SK-N-SH (cell line): ENCODE results near the gene SLC6A16. TPM values are rescaled to one million over a fixed set of nuclear protein-coding genes. Genes with fewer than 3 reads are reported as not detected.

ENCODE experiments used
- CTCF ChIA-PET: fragments of 300-600, 350-600 bp; formaldehyde crosslinking; extraction: SDS; loops from one replicate; lab custom pipeline; 2021; lab: Yijun Ruan, JAX
- POLR2A ChIA-PET: fragments of 350-600 bp; sonication (Branson Sonifier 250); formaldehyde crosslinking; extraction: SDS; loops from one replicate; lab custom pipeline; 2020; ENCODE audit warnings: antibody characterized with exemption, inconsistent platforms; lab: Yijun Ruan, JAX
- DNase-seq: peaks from one replicate; pipeline ENCODE4 v3.0.0; 2012
- H2AFZ ChIP-seq: fragments of 200-600 bp; sonication (generic); 2 replicates; pipeline ENCODE4 v1.8.1; 2016; ENCODE audit warnings: antibody characterized with exemption, mild to moderate bottlenecking, low read depth
- H3F3A ChIP-seq: fragments of 200-600 bp; sonication (generic); replicated peaks from 2 replicates; pipeline ENCODE3; 2016; ENCODE audit warnings: antibody characterized with exemption, mild to moderate bottlenecking; ENCODE audit not compliant: insufficient read depth
- H3K27ac ChIP-seq, 2 experiments: fragments of 200-500 bp in 1 of 2; fragments of 200-600 bp in 1 of 2; sonication (Bioruptor generic) in 1 of 2; sonication (generic), shearing (Covaris generic) in 1 of 2; 2 replicates each; pipeline versions ENCODE4 v1.5.1 to v1.6.1; 2014 to 2016; ENCODE audit warnings: low read depth in 2 of 2, inconsistent platforms in 1 of 2, low read length in 1 of 2, mild to moderate bottlenecking in 1 of 2, mixed read lengths in 1 of 2
- H3K27me3 ChIP-seq: fragments of 200-600 bp; sonication (generic), shearing (Covaris generic); 2 replicates; pipeline ENCODE4 v1.6.1; 2016; ENCODE audit warnings: mixed run types; ENCODE audit not compliant: insufficient read depth
- H3K36me3 ChIP-seq, 2 experiments: fragments of 200-500 bp in 1 of 2; fragments of 200-600 bp in 1 of 2; sonication (Bioruptor generic) in 1 of 2; sonication (generic) in 1 of 2; replicated peaks in 1 of 2; 2 replicates each; pipeline versions ENCODE3 to v1.5.1; 2014 to 2016; ENCODE audit warnings: low read length in 1 of 2, mild to moderate bottlenecking in 1 of 2; ENCODE audit not compliant: insufficient read depth in 2 of 2, control insufficient read depth in 1 of 2
- H3K4me1 ChIP-seq, 2 experiments: fragments of 200-500 bp in 1 of 2; fragments of 200-600 bp in 1 of 2; sonication (Bioruptor generic) in 1 of 2; sonication (generic), shearing (Covaris generic) in 1 of 2; 2 replicates each; pipeline versions ENCODE4 v1.5.1 to v1.6.1; 2014 to 2016; ENCODE audit warnings: low read depth in 1 of 2, low read length in 1 of 2, mixed run types in 1 of 2; ENCODE audit not compliant: insufficient read depth in 2 of 2, control insufficient read depth in 1 of 2
- H3K4me2 ChIP-seq: fragments of 200-600 bp; sonication (generic), shearing (Covaris generic); 2 replicates; pipeline ENCODE4 v1.6.1; 2017; ENCODE audit warnings: mixed run types
- H3K4me3 ChIP-seq, 2 experiments: fragments of 200-500 bp in 1 of 2; fragments of 200-600 bp in 1 of 2; sonication (Bioruptor generic) in 1 of 2; sonication (generic), shearing (Covaris generic) in 1 of 2; 2 replicates each; pipeline versions ENCODE4 v1.5.1 to v1.8.1; 2014 to 2016; ENCODE audit warnings: low read depth in 2 of 2, inconsistent platforms in 1 of 2, low read length in 1 of 2, mild to moderate bottlenecking in 1 of 2, mixed read lengths in 1 of 2, moderate library complexity in 1 of 2
- H3K79me2 ChIP-seq: fragments of 200-600 bp; sonication (generic); 2 replicates; pipeline ENCODE4 v1.8.1; 2017; ENCODE audit warnings: mild to moderate bottlenecking; ENCODE audit not compliant: insufficient read depth
- H3K9ac ChIP-seq: fragments of 200-600 bp; sonication (generic); 2 replicates; pipeline ENCODE4 v1.6.1; 2017; ENCODE audit warnings: mixed run types
- H3K9me2 ChIP-seq: fragments of 200-600 bp; sonication (generic); 2 replicates; pipeline ENCODE4 v1.6.1; 2017; ENCODE audit warnings: mixed run types
- H3K9me3 ChIP-seq: fragments of 200-600 bp; sonication (generic); 2 replicates; pipeline ENCODE4 v1.6.1; 2017; ENCODE audit warnings: mixed run types, mild to moderate bottlenecking, moderate library complexity
- H4K20me1 ChIP-seq: fragments of 200-600 bp; sonication (generic); 2 replicates; pipeline ENCODE4 v1.6.1; 2017; ENCODE audit warnings: mild to moderate bottlenecking, mixed run types; ENCODE audit not compliant: insufficient read depth
- CHD2 ChIP-seq: fragments of 150-350 bp; IDR thresholded peaks from 2 replicates; pipeline ENCODE4 v1.6.1; 2018; ENCODE audit warnings: low read length; ENCODE audit not compliant: partially characterized antibody
- EP300 ChIP-seq, 2 experiments: IDR thresholded peaks; 2 replicates each; pipeline versions ENCODE4 v1.4.0 to v1.6.1; 2012; ENCODE audit warnings: borderline replicate concordance in 1 of 2, low read depth in 1 of 2, low read length in 1 of 2
- GABPA ChIP-seq: IDR thresholded peaks from 2 replicates; pipeline ENCODE4 v1.4.0; 2012; ENCODE audit warnings: low read depth, mild to moderate bottlenecking
- GATA2 ChIP-seq: sonication (generic); formaldehyde crosslinking; IDR thresholded peaks from 2 replicates; pipeline ENCODE4 v1.5.0; 2020; ENCODE audit warnings: mild to moderate bottlenecking, missing genetic modification reagents
- JUND ChIP-seq: IDR thresholded peaks from 2 replicates; pipeline ENCODE4 v1.4.0; 2012
- MXI1 ChIP-seq: IDR thresholded peaks from 2 replicates; pipeline ENCODE4 v1.6.1; 2012; ENCODE audit warnings: mild to moderate bottlenecking, low read depth, low read length, improper control_type of control experiment
- NFIC ChIP-seq: IDR thresholded peaks from 2 replicates; pipeline ENCODE4 v1.4.0; 2012; ENCODE audit warnings: borderline replicate concordance
- RAD21 ChIP-seq: IDR thresholded peaks from 2 replicates; pipeline ENCODE4 v1.6.1; 2012; ENCODE audit warnings: mild to moderate bottlenecking, low read length
- RFX5 ChIP-seq: IDR thresholded peaks from 2 replicates; pipeline ENCODE4 v1.6.1; 2012; ENCODE audit warnings: mild to moderate bottlenecking, improper control_type of control experiment, low read length
- TAF1 ChIP-seq: IDR thresholded peaks from 2 replicates; pipeline ENCODE4 v1.6.1; 2012; ENCODE audit warnings: low read depth, mild to moderate bottlenecking, low read length, moderate library complexity, borderline replicate concordance
- TEAD4 ChIP-seq: IDR thresholded peaks from 2 replicates; pipeline ENCODE4 v1.4.0; 2012; ENCODE audit warnings: mild to moderate bottlenecking, borderline replicate concordance; ENCODE audit not compliant: insufficient read depth
- WGBS: methylation state at CpG from one replicate; pipeline ENCODE4 v1.1.6; 2017; ENCODE audit warnings: low lambda C conversion rate; 5-methylcytosine and 5-hydroxymethylcytosine counted together
- polyA plus RNA-seq, 3 experiments: library from polyadenylated mRNA; depleted of rRNA; stranded (reverse); fragments of >200 nt; gene quantifications; 2 replicates each; pipeline ENCODE4 v1.2.3, GENCODE V29; 2012
- TF ChIP-seq, protein P1 (sequence below): IDR thresholded peaks from 2 replicates; pipeline ENCODE4 v1.4.0; 2012; ENCODE audit warnings: low read depth, borderline replicate concordance
- TF ChIP-seq, protein P2 (sequence below): IDR thresholded peaks from 2 replicates; pipeline ENCODE4 v1.4.0; 2012; ENCODE audit warnings: low read depth, borderline replicate concordance
- TF ChIP-seq, protein P3 (sequence below): fragments of 200-600 bp; sonication (generic); IDR thresholded peaks from 2 replicates; pipeline ENCODE4 v1.6.1; 2017; ENCODE audit warnings: antibody characterized with exemption, mild to moderate bottlenecking, moderate library complexity
- TF ChIP-seq, protein P4 (sequence below): IDR thresholded peaks from 2 replicates; pipeline ENCODE4 v1.4.0; 2012; ENCODE audit warnings: low read depth
- TF ChIP-seq, protein P5 (sequence below): IDR thresholded peaks from 2 replicates; pipeline ENCODE4; 2012
- TF ChIP-seq, protein P6 (sequence below): fragments of 150-350 bp; IDR thresholded peaks from 2 replicates; pipeline ENCODE4 v1.6.1; 2017; ENCODE audit warnings: antibody characterized with exemption, low read length, low read depth, borderline replicate concordance

SLC6A16 gene
- polyA plus RNA-seq, 1 of the 3 experiments (the other 2 are of a cell fraction): 0.33 TPM

DNA sequence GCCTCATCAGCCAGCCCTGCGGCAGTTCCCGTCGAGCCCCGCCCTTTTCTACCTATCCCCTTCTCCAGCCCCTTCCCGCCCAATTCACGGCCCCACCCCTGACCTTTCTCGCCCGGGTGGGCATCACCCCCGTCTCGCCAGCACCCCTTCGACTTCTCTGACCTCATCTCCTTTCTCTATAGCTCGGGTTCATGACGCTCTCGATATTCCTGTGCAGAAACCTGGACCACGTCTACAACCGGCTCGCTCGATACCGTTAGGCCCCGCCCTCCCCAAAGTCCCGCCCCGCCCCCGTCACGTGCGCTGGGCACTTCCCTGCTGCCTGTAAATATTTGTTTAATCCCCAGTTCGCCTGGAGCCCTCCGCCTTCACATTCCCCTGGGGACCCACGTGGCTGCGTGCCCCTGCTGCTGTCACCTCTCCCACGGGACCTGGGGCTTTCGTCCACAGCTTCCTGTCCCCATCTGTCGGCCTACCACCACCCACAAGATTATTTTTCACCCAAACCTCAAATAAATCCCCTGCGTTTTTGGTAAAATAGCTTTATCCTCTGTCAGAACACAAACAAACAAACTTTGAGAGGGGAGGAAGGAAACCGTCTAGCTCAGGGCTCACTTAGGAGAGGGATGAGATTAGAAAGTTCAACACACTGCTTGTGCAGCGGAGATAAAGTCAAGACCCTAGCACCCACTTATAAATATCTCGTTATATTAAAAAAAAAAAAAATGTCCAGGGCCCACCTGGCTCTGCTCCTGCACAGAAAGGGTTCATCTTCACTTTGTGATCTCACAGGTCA lies 15.3 kb upstream of the SLC6A16 start:
- Histone ChIP-seq H3K4me2 (no peak overlapping the region), H3K27ac (no peak overlapping the region), H2AFZ (no peak overlapping the region), H3K27me3 (no peaks in the 10 kb centered on the region), H3K79me2 (no peaks in the 10 kb centered on the region), H3K9me2 (no peaks in the 10 kb centered on the region), H3K4me1 (peaks cover 0 to 6% of the 10 kb centered on the region in 2 experiments; a peak in 1 of 4 replicates), H3K36me3 (peaks cover 21 to 23% of the 10 kb centered on the region in 2 experiments), H3F3A (no peaks in the 10 kb centered on the region), H4K20me1 (peaks cover 2% of the 10 kb centered on the region; the same call in 1 of the 2 replicates), H3K9me3 (no peaks in the 10 kb centered on the region), H3K4me3 (no peak overlapping the region), H3K9ac (no peak overlapping the region)
- WGBS: 61% methylated on average over 36 of the region's 36 CpGs
- POLR2A ChIA-PET: no interaction called here
- no peak for DNase-seq
- no peak for TF ChIP-seq TEAD4
- TF ChIP-seq NFIC: no peak
- TF ChIP-seq, protein P1, sequence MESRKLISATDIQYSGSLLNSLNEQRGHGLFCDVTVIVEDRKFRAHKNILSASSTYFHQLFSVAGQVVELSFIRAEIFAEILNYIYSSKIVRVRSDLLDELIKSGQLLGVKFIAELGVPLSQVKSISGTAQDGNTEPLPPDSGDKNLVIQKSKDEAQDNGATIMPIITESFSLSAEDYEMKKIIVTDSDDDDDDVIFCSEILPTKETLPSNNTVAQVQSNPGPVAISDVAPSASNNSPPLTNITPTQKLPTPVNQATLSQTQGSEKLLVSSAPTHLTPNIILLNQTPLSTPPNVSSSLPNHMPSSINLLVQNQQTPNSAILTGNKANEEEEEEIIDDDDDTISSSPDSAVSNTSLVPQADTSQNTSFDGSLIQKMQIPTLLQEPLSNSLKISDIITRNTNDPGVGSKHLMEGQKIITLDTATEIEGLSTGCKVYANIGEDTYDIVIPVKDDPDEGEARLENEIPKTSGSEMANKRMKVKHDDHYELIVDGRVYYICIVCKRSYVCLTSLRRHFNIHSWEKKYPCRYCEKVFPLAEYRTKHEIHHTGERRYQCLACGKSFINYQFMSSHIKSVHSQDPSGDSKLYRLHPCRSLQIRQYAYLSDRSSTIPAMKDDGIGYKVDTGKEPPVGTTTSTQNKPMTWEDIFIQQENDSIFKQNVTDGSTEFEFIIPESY: no peak
- TF ChIP-seq RFX5: no peak
- TF ChIP-seq GABPA: no peak
- CTCF ChIA-PET: interaction anchor here (0.5 kb wide), 1 partner anchor 595 kb away, joined by 3 read pairs; no protein-coding TSS in a partner anchor

DNA sequence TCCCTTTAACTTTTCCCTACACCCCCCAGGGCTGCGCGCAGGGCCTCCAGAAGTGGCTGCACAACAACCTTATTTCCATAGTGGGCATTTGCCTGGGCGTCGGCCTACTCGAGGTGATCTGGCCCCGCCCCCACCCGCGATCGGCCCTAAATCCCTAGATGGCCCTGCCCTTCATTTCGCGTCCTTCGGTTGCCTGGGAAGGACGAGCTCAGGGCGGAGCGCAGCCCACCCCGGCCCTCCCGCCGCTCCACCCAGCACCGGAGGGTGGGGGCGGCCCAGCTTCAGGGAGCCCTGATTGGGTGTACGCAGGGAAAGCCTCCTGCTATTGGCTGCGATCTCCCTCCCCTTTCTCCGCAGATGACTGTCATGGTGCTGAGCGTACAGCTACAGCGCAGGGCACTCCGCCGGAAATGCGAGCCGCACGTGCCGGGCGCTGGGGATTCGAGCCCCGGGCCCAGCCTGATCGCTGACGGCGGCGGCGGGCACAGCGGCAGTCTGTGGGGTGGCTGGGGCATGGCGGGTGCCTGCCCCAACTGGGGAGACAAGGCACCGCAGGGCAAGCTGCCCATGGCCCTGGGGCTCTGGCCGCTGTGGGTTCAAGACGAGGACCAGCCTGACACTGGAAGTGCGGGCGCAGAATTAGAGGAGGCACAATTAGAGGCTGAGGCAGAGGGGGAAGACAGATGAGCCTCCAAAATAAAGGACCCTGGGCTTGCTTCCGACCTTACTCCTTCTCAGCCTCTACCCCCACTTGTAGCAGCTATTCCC lies 14.5 kb upstream of the SLC6A16 start:
- Histone ChIP-seq H3K9me3 (no peaks in the 10 kb centered on the region), H3K27me3 (no peaks in the 10 kb centered on the region), H3K36me3 (peaks cover 20 to 21% of the 10 kb centered on the region in 2 experiments), H3K27ac (no peak overlapping the region), H3K79me2 (no peaks in the 10 kb centered on the region), H3K4me3 (no peak overlapping the region; a peak in 1 of 4 replicates), H4K20me1 (peaks cover 2% of the 10 kb centered on the region; the same call in 1 of the 2 replicates), H3F3A (peaks cover 2% of the 10 kb centered on the region), H3K9ac (no peak overlapping the region), H3K4me1 (peaks cover 0 to 6% of the 10 kb centered on the region in 2 experiments; a peak in 1 of 4 replicates), H3K4me2 (no peak overlapping the region), H3K9me2 (no peaks in the 10 kb centered on the region), H2AFZ (no peak overlapping the region)
- ChIA-PET POLR2A (no interaction called here), CTCF (interaction anchor here (0.5 to 0.6 kb wide), 2 partner anchors 130 to 596 kb away, joined by 3 to 4 read pairs; no protein-coding TSS in a partner anchor)
- WGBS: 52% methylated on average over 36 of the region's 47 CpGs
- DNase-seq: peak; percentile 90
- TF ChIP-seq JUND: no peak
- TF ChIP-seq, protein P2, sequence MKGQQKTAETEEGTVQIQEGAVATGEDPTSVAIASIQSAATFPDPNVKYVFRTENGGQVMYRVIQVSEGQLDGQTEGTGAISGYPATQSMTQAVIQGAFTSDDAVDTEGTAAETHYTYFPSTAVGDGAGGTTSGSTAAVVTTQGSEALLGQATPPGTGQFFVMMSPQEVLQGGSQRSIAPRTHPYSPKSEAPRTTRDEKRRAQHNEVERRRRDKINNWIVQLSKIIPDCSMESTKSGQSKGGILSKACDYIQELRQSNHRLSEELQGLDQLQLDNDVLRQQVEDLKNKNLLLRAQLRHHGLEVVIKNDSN: 0 out of 2 replicates have a peak, but pooled peaks have one; percentile 7
- no peak for TF ChIP-seq TEAD4
- peak; percentile 62; the same call in 1 of the 2 replicates for TF ChIP-seq MXI1
- TF ChIP-seq, protein P3, sequence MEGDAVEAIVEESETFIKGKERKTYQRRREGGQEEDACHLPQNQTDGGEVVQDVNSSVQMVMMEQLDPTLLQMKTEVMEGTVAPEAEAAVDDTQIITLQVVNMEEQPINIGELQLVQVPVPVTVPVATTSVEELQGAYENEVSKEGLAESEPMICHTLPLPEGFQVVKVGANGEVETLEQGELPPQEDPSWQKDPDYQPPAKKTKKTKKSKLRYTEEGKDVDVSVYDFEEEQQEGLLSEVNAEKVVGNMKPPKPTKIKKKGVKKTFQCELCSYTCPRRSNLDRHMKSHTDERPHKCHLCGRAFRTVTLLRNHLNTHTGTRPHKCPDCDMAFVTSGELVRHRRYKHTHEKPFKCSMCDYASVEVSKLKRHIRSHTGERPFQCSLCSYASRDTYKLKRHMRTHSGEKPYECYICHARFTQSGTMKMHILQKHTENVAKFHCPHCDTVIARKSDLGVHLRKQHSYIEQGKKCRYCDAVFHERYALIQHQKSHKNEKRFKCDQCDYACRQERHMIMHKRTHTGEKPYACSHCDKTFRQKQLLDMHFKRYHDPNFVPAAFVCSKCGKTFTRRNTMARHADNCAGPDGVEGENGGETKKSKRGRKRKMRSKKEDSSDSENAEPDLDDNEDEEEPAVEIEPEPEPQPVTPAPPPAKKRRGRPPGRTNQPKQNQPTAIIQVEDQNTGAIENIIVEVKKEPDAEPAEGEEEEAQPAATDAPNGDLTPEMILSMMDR: no peak
- TF ChIP-seq CHD2: no peak
- no peak for TF ChIP-seq EP300 (IDR thresholded peaks at IDR 0.05; ENCODE audit: borderline replicate concordance in 1 of 2, low read depth in 1 of 2, low read length in 1 of 2)
- TF ChIP-seq GATA2 (CRISPR knock-in tag): no peak
- TF ChIP-seq, protein P4, sequence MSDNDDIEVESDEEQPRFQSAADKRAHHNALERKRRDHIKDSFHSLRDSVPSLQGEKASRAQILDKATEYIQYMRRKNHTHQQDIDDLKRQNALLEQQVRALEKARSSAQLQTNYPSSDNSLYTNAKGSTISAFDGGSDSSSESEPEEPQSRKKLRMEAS: peak; percentile 68
- TF ChIP-seq, protein P5, sequence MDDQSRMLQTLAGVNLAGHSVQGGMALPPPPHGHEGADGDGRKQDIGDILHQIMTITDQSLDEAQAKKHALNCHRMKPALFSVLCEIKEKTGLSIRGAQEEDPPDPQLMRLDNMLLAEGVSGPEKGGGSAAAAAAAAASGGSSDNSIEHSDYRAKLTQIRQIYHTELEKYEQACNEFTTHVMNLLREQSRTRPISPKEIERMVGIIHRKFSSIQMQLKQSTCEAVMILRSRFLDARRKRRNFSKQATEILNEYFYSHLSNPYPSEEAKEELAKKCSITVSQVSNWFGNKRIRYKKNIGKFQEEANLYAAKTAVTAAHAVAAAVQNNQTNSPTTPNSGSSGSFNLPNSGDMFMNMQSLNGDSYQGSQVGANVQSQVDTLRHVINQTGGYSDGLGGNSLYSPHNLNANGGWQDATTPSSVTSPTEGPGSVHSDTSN: 0 out of 2 replicates have a peak, but pooled peaks have one; percentile 21
- TF ChIP-seq TAF1: no peak
- TF ChIP-seq RAD21: no peak
- TF ChIP-seq, protein P6, sequence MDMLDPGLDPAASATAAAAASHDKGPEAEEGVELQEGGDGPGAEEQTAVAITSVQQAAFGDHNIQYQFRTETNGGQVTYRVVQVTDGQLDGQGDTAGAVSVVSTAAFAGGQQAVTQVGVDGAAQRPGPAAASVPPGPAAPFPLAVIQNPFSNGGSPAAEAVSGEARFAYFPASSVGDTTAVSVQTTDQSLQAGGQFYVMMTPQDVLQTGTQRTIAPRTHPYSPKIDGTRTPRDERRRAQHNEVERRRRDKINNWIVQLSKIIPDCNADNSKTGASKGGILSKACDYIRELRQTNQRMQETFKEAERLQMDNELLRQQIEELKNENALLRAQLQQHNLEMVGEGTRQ: no peak
